Activated naive CD8-positive, alpha-beta T cell treated with anti-CD3 and anti-CD28 coated beads, Interleukin-2, amount 10 ng/mL, durations not matched to agents 7 days and 5 days (primary cell): ENCODE results near the gene RUSC2. TPM values are rescaled to one million over a fixed set of nuclear protein-coding genes. Genes with fewer than 3 reads are reported as not detected.
"Not testable (repeated sequence)": the region's sequence is repeated elsewhere in the genome, so short reads cannot be mapped to it uniquely, and the experiment has no call there.

Experiments
- ATAC-seq: fragments of 150-1000 bp; cut with Tn5 transposase; one replicate; pipeline ENCODE4 v1.10.0; 2021; ENCODE audit warnings: low read depth, moderate library complexity
- POLR2A ChIA-PET: fragments of 350-600 bp; sonication (Branson Sonifier 250); formaldehyde crosslinking; loops from one replicate; lab custom pipeline; 2021; ENCODE audit warnings: antibody characterized with exemption; lab: Charles Lee
- DNase-seq: peaks from one replicate; pipeline ENCODE4 v3.0.0; 2021
- H3K27ac Mint-ChIP-seq: one replicate; pipeline ENCODE4 v1.8.0; 2022; ENCODE audit warnings: mild to moderate bottlenecking, mixed read lengths
- H3K27me3 Mint-ChIP-seq: one replicate; pipeline ENCODE4 v1.8.0; 2022; ENCODE audit warnings: mild to moderate bottlenecking, moderate library complexity, mixed read lengths
- H3K36me3 Mint-ChIP-seq: one replicate; pipeline ENCODE4 v1.8.0; 2021; ENCODE audit warnings: mild to moderate bottlenecking, mixed read lengths
- H3K4me1 Mint-ChIP-seq: one replicate; pipeline ENCODE4 v1.8.0; 2021; ENCODE audit warnings: mixed read lengths
- H3K4me3 Mint-ChIP-seq: one replicate; pipeline ENCODE4 v1.8.0; 2022; ENCODE audit warnings: mild to moderate bottlenecking, moderate library complexity, mixed read lengths
- H3K9me3 Mint-ChIP-seq: one replicate; pipeline ENCODE4 v1.8.0; 2021; ENCODE audit warnings: mixed read lengths
- total RNA-seq, 2 experiments: library from RNA; stranded (reverse); gene quantifications; one replicate each; pipeline ENCODE4 v1.2.3, GENCODE V29; 2021

The RUSC2 gene
- total RNA-seq, 2 experiments from 2014 or later: 2.1 to 2.3 TPM

GRCh38 chr9:35519692-35520363 lies 29.9 kb downstream of the RUSC2 start:
- Mint-ChIP-seq H3K27ac (no peak overlapping the region), H3K27me3 (peaks cover under 1% of the 10 kb centered on the region), H3K9me3 (no peaks in the 10 kb centered on the region), H3K4me3 (no peak overlapping the region), H3K36me3 (no peaks in the 10 kb centered on the region), H3K4me1 (no peaks in the 10 kb centered on the region)
- DNase-seq (no peak), ATAC-seq (no peak)
- POLR2A ChIA-PET: no interaction called here

- ATAC-seq: no peak
- H3K36me3 Mint-ChIP-seq: no peaks in the 10 kb centered on the region
- POLR2A ChIA-PET: no interaction called here
Measured at GRCh38 chr9:35520364-35520710, 30.4 kb downstream of the RUSC2 start.

GRCh38 chr9:35521708-35522107 lies 31.8 kb downstream of the RUSC2 start:
- H3K36me3 Mint-ChIP-seq: no peaks in the 10 kb centered on the region
- DNase-seq (no peak), ATAC-seq (no peak)
- no peaks in the 10 kb centered on the region for H3K27me3 Mint-ChIP-seq
- H3K9me3 Mint-ChIP-seq: no peaks in the 10 kb centered on the region
- H3K27ac Mint-ChIP-seq: no peak overlapping the region
- no peak overlapping the region for H3K4me3 Mint-ChIP-seq
- peaks cover 4% of the 10 kb centered on the region for H3K4me1 Mint-ChIP-seq
- POLR2A ChIA-PET: interaction anchor here (0.5 kb wide), 1 partner anchor 236 kb away, joined by 4 read pairs; no protein-coding TSS in a partner anchor

More at GRCh38 chr9:35520364-35520710, 30.4 kb downstream of the RUSC2 start:
- Mint-ChIP-seq H3K4me1 (no peaks in the 10 kb centered on the region), H3K9me3 (no peaks in the 10 kb centered on the region), H3K27ac (no peak overlapping the region), H3K4me3 (no peak overlapping the region), H3K27me3 (no peaks in the 10 kb centered on the region)
- DNase-seq: no peak

DNA sequence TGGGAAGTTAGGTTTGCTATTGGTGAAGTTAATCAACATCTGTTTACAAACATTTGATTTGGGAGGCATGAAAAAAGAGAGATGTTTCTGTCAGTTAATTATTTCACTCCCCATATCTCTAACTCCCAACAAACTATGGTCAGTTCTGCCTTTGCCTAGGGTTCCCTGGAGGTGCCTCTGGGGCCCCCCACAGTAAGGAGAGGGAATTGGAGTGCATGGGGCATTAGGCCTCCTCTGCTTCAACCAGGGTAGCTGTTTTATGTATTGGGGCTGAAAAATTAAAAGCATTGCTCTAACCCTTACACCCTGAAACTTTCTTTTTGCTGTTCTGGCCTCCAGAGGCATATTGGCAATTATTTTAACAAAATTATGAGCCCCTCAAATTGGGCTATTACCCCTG lies 32.3 kb downstream of the RUSC2 start:
- H3K4me3 Mint-ChIP-seq: no peak overlapping the region
- ATAC-seq (no peak), DNase-seq (no peak)
- peaks cover 4% of the 10 kb centered on the region for H3K4me1 Mint-ChIP-seq
- POLR2A ChIA-PET: no interaction called here
- no peak overlapping the region for H3K27ac Mint-ChIP-seq
- H3K27me3 Mint-ChIP-seq: no peaks in the 10 kb centered on the region
- no peaks in the 10 kb centered on the region for H3K9me3 Mint-ChIP-seq
- no peaks in the 10 kb centered on the region for H3K36me3 Mint-ChIP-seq

DNA sequence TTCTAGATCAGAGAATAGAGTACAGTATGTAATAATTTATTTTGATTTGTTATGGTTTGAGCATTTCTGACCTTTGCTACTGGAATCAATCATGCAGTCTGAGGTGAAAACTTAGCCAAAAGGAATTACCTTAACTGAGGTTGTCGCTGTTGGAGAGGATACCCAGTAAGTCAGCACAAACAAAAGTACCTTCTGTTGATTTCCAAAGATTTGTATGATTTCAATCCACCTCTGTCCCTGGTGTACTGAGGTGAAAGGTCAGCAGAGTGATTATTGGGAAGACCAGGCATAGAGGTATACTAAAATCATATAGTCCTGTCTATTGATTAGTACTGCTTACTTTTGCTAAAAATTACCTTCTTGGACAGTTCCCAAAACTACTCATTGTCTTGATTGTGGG lies 32.8 kb downstream of the RUSC2 start:
- no peak for ATAC-seq
- POLR2A ChIA-PET: no interaction called here
- no peaks in the 10 kb centered on the region for H3K9me3 Mint-ChIP-seq

DNA sequence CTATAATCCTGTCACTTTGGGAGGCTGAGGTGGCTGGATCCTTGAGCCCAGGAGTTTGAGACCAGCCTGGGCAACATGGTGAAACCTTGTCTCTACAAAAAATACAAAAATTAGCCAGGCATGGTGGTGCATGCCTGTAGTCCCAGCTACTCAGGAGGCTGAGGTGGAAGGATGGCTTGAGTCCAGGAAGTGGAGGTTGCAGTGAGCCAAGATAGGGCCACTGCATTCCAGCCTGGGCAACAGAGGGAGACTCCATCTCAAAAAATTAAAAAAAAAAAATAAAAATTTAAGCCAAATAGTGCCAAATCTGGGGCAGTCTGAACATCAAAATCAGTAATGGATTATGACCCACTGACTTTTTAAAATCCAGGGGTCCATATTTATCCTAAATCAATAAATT lies 33.6 kb downstream of the RUSC2 start:
- H3K36me3 Mint-ChIP-seq, DNase-seq, POLR2A ChIA-PET, H3K9me3 Mint-ChIP-seq, H3K4me3 Mint-ChIP-seq, ATAC-seq, H3K27ac Mint-ChIP-seq, H3K4me1 Mint-ChIP-seq, H3K27me3 Mint-ChIP-seq: not testable (repeated sequence)

More for the DNA sequence above, 32.8 kb downstream of the RUSC2 start:
- Mint-ChIP-seq H3K27ac (no peak overlapping the region), H3K4me3 (no peak overlapping the region), H3K4me1 (peaks cover 4% of the 10 kb centered on the region), H3K27me3 (no peaks in the 10 kb centered on the region), H3K36me3 (no peaks in the 10 kb centered on the region)
- DNase-seq: no peak

DNA sequence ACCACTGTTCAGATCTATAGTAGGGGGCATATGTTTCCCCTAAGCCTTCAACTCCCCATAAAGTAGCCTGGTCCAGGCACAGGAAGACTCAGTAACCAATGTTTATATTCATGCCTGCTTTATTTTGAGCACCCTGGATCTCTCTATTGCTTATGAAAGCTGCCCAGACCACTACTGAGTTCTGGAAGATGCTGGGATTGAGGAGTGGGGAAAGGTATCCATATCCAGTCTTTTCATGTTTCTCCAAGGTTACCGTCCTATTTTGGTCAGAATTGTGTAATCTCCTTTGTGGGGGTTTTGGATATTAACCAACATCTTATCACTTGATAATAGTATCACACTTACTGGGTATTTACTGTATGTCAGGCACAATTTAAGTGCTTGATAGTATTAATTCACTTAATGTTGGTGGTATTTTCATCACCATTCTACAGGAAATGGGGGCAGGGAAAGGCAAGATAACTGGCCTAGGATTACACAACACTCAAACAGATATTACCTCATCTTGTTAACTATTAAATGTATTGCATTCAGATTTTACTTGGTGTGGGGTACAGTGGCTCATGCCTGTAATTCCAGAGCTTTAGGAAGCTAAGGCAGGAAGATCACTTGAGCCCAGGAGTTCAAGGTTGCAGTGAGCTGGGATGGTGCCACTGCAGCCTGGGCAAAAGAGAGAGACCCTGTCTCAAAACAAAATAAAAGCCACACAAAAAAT lies 36.3 kb downstream of the RUSC2 start:
- no peak for DNase-seq
- Mint-ChIP-seq H3K4me3 (no peak overlapping the region), H3K27me3 (no peaks in the 10 kb centered on the region), H3K9me3 (no peaks in the 10 kb centered on the region), H3K27ac (no peak overlapping the region), H3K36me3 (no peaks in the 10 kb centered on the region), H3K4me1 (peaks cover 4% of the 10 kb centered on the region)
- no peak for ATAC-seq
- POLR2A ChIA-PET: no interaction called here

DNA sequence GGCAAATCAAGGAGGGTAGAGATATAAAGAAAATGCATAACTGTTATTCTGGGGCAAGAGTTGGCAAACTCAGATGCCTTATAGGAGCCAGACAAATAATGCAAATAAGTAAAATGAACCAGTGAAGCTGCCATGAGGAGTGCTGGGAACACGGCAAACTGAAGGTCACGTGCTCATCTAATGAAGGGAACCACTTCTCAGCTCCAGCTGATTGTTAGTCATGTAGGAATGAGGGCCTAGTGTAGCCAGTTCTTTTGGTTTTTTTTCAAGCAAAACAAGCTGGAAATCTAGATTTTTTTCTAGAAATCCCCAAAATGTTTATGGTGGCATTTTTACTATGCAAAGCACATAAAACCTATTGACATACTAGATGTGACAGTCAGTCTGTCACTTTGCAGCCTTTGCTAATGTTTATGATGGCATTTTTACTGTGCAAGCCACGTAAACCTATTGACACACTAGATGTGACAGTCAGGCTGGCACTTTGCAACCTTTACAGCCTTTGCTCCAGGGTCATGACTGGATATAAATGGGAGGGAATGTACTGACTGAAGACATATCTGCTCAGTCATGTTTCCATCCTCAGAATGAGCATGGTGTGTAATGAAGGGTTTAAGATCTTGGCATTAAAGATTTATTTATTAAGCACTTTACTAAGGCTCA lies 39.4 kb downstream of the RUSC2 start:
- Mint-ChIP-seq H3K9me3 (no peaks in the 10 kb centered on the region), H3K4me1 (peaks cover 4% of the 10 kb centered on the region), H3K36me3 (no peaks in the 10 kb centered on the region), H3K4me3 (no peak overlapping the region), H3K27ac (no peak overlapping the region), H3K27me3 (peaks cover 5% of the 10 kb centered on the region)
- POLR2A ChIA-PET: no interaction called here
- no peak for ATAC-seq
- DNase-seq: no peak

- H3K4me1 Mint-ChIP-seq: no peaks in the 10 kb centered on the region
- POLR2A ChIA-PET: no interaction called here
- DNase-seq (no peak), ATAC-seq (no peak)
- no peak overlapping the region for H3K27ac Mint-ChIP-seq
- H3K9me3 Mint-ChIP-seq: no peaks in the 10 kb centered on the region
- H3K4me3 Mint-ChIP-seq: no peak overlapping the region
- H3K36me3 Mint-ChIP-seq: no peaks in the 10 kb centered on the region
- H3K27me3 Mint-ChIP-seq: peaks cover 5% of the 10 kb centered on the region
Measured at GRCh38 chr9:35533398-35533797, 43.5 kb downstream of the RUSC2 start.

GRCh38 chr9:35534921-35535320 lies 45.0 kb downstream of the RUSC2 start:
- H3K4me1 Mint-ChIP-seq, H3K27me3 Mint-ChIP-seq, DNase-seq, POLR2A ChIA-PET, ATAC-seq, H3K9me3 Mint-ChIP-seq, H3K4me3 Mint-ChIP-seq, H3K36me3 Mint-ChIP-seq, H3K27ac Mint-ChIP-seq: not testable (repeated sequence)

DNA sequence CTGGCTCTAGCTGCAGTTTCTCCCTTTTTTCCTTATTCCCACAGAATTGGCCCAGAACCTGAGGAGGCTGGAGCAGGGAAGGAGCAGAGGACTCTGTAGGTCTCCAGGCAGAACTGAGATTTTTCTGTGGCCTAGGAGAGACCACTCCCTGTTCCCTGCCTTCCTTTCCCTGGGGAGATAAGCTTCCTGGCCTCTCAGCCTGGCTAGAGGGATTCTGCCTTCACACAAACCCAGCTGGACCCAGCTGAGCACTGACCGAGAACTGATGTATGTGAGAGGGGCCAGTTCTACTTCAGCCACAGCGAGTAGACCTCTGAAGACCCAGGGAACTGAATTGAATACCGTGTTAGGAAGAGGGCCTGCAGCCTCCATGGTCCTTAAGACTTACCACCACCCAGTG lies 48.0 kb downstream of the RUSC2 start:
- no peaks in the 10 kb centered on the region for H3K36me3 Mint-ChIP-seq
- no peak for DNase-seq
- H3K9me3 Mint-ChIP-seq: no peaks in the 10 kb centered on the region
- H3K4me3 Mint-ChIP-seq: no peak overlapping the region
- H3K27ac Mint-ChIP-seq: no peak overlapping the region
- no peak for ATAC-seq
- POLR2A ChIA-PET: interaction anchor here (0.6 kb wide), 1 partner anchor 569 kb away, joined by 3 read pairs; no protein-coding TSS in a partner anchor
- peaks cover 12% of the 10 kb centered on the region for H3K27me3 Mint-ChIP-seq
- H3K4me1 Mint-ChIP-seq: no peaks in the 10 kb centered on the region

- no peaks in the 10 kb centered on the region for H3K4me1 Mint-ChIP-seq
- DNase-seq (no peak), ATAC-seq (no peak)
- no peaks in the 10 kb centered on the region for H3K9me3 Mint-ChIP-seq
- peaks cover 9% of the 10 kb centered on the region for H3K27me3 Mint-ChIP-seq
- no peak overlapping the region for H3K27ac Mint-ChIP-seq
- POLR2A ChIA-PET: interaction anchor here (0.6 kb wide), 1 partner anchor 569 kb away, joined by 3 read pairs; no protein-coding TSS in a partner anchor
- no peaks in the 10 kb centered on the region for H3K36me3 Mint-ChIP-seq
- no peak overlapping the region for H3K4me3 Mint-ChIP-seq
Measured at GRCh38 chr9:35538361-35539234, 48.7 kb downstream of the RUSC2 start.
